HEK293 (cell line): ENCODE data around the gene AKT2.

Experiments
- AEBP2 ChIP-seq: fragments of 450-650 bp; formaldehyde crosslinking; IDR thresholded peaks from 2 replicates; pipeline ENCODE4 v1.5.1; 2016; ENCODE audit warnings: missing biosample characterization, missing genetic modification characterization, borderline replicate concordance
- BCL11B ChIP-seq: fragments of 450-650 bp; formaldehyde crosslinking; IDR thresholded peaks from 2 replicates; pipeline ENCODE4 v1.5.1; 2016; ENCODE audit warnings: low read depth, missing biosample characterization, missing genetic modification characterization
- ELK4 ChIP-seq: IDR thresholded peaks from 2 replicates; pipeline ENCODE4 v1.6.1; 2011; ENCODE audit warnings: mild to moderate bottlenecking, low read depth, low read length, borderline replicate concordance
- HIC1 ChIP-seq: fragments of 450-650 bp; formaldehyde crosslinking; IDR thresholded peaks from 2 replicates; pipeline ENCODE4 v1.5.1; 2016; ENCODE audit warnings: missing biosample characterization, missing genetic modification characterization
- MEIS1 ChIP-seq: sonication (generic); formaldehyde crosslinking; IDR thresholded peaks from 2 replicates; pipeline ENCODE4 v1.8.1; 2022; ENCODE audit warnings: missing genetic modification reagents, mild to moderate bottlenecking, borderline replicate concordance
- TRIM28 ChIP-seq: IDR thresholded peaks from 2 replicates; pipeline ENCODE4 v1.6.1; 2011; ENCODE audit warnings: low read length, control low read depth, borderline replicate concordance
- TSHZ1 ChIP-seq: fragments of 450-650 bp; formaldehyde crosslinking; IDR thresholded peaks from 2 replicates; pipeline ENCODE4 v1.5.1; 2016; ENCODE audit warnings: missing biosample characterization, missing genetic modification characterization, borderline replicate concordance
- YY2 ChIP-seq: fragments of 450-650 bp; formaldehyde crosslinking; IDR thresholded peaks from 2 replicates; pipeline ENCODE4 v1.5.1; 2016; ENCODE audit warnings: missing biosample characterization, missing genetic modification characterization
- ZBTB20 ChIP-seq: fragments of 450-650 bp; formaldehyde crosslinking; IDR thresholded peaks from 2 replicates; pipeline ENCODE4 v1.5.1; 2016; ENCODE audit warnings: missing biosample characterization, missing genetic modification characterization
- ZBTB26 ChIP-seq: fragments of 450-650 bp; formaldehyde crosslinking; optimal IDR thresholded peaks from 2 replicates; pipeline ENCODE3; 2016; ENCODE audit warnings: missing biosample characterization, mild to moderate bottlenecking, missing genetic modification characterization
- ZNF138 ChIP-seq: fragments of 450-650 bp; formaldehyde crosslinking; IDR thresholded peaks from 2 replicates; pipeline ENCODE4 v1.5.1; 2016; ENCODE audit warnings: missing biosample characterization, missing genetic modification characterization, borderline replicate concordance
- ZNF274 ChIP-seq, 2 experiments: fragments of 200-500 bp in 1 of 2; fragments of 450-650 bp in 1 of 2; sonication (Bioruptor generic) in 1 of 2; formaldehyde crosslinking in 1 of 2; IDR thresholded peaks; 2 replicates each; pipeline versions ENCODE4 v1.5.1 to v1.6.1; 2014 to 2016; ENCODE audit warnings: borderline replicate concordance in 1 of 2, inconsistent platforms in 1 of 2, low read length in 1 of 2, missing biosample characterization in 1 of 2, missing genetic modification characterization in 1 of 2
- ZNF280C ChIP-seq: fragments of 450-650 bp; formaldehyde crosslinking; IDR thresholded peaks from 2 replicates; pipeline ENCODE4 v1.5.1; 2016; ENCODE audit warnings: missing biosample characterization, missing genetic modification characterization
- ZNF302 ChIP-seq: fragments of 450-650 bp; formaldehyde crosslinking; IDR thresholded peaks from 2 replicates; pipeline ENCODE4 v1.5.1; 2016; ENCODE audit warnings: missing biosample characterization, missing genetic modification characterization, low read depth
- ZNF311 ChIP-seq: fragments of 450-650 bp; formaldehyde crosslinking; IDR thresholded peaks from 2 replicates; pipeline ENCODE4 v1.5.1; 2017; ENCODE audit warnings: missing biosample characterization, missing genetic modification characterization, borderline replicate concordance
- ZNF324 ChIP-seq: fragments of 450-650 bp; formaldehyde crosslinking; IDR thresholded peaks from 2 replicates; pipeline ENCODE4 v1.5.1; 2016; ENCODE audit warnings: missing biosample characterization, missing genetic modification characterization
- ZNF394 ChIP-seq: fragments of 450-650 bp; formaldehyde crosslinking; IDR thresholded peaks from 2 replicates; pipeline ENCODE4 v1.5.1; 2016; ENCODE audit warnings: missing biosample characterization, missing genetic modification characterization, mild to moderate bottlenecking, moderate library complexity, borderline replicate concordance
- ZNF488 ChIP-seq: fragments of 450-650 bp; formaldehyde crosslinking; IDR thresholded peaks from 2 replicates; pipeline ENCODE4 v1.5.1; 2016; ENCODE audit warnings: missing biosample characterization, missing genetic modification characterization
- ZNF768 ChIP-seq: fragments of 450-650 bp; formaldehyde crosslinking; IDR thresholded peaks from 2 replicates; pipeline ENCODE4 v1.5.1; 2018; ENCODE audit warnings: missing biosample characterization, mild to moderate bottlenecking, missing genetic modification characterization
- ZNF792 ChIP-seq: fragments of 450-650 bp; formaldehyde crosslinking; IDR thresholded peaks from 2 replicates; pipeline ENCODE4 v1.5.1; 2016; ENCODE audit warnings: missing biosample characterization, missing genetic modification characterization
- ZNF830 ChIP-seq: fragments of 450-650 bp; IDR thresholded peaks from 2 replicates; pipeline ENCODE4 v1.5.0; 2018; ENCODE audit warnings: missing biosample characterization, missing genetic modification characterization, low read depth, mild to moderate bottlenecking, moderate library complexity

The AKT2 gene

GRCh38 chr19:40286235-40286970, 1.3 kb upstream of the AKT2 start (continued):
- TF ChIP-seq AEBP2 (no peak), ZBTB26 (tag by site-specific recombination) (no peak), TRIM28 (no peak), ZNF324 (tag by site-specific recombination) (no peak), ZNF830 (tag by site-specific recombination) (no peak), ZNF792 (tag by site-specific recombination) (no peak), BCL11B (tag by site-specific recombination) (no peak), ZNF302 (tag by site-specific recombination) (no peak), YY2 (tag by site-specific recombination) (0 out of 2 replicates have a peak, but pooled peaks have one; percentile 23), ELK4 (no peak), ZNF280C (tag by site-specific recombination) (no peak), ZNF488 (tag by site-specific recombination) (no peak), ZNF274 (IDR thresholded peaks at IDR 0.05; ENCODE audit: low read length) (no peak), ZNF274 (tag by site-specific recombination; IDR thresholded peaks at IDR 0.05; ENCODE audit: borderline replicate concordance) (no peak), MEIS1 (no peak), TSHZ1 (tag by site-specific recombination) (no peak), HIC1 (tag by site-specific recombination) (no peak), ZNF138 (tag by site-specific recombination) (no peak), ZNF768 (tag by site-specific recombination) (no peak), ZBTB20 (tag by site-specific recombination) (no peak), ZNF394 (no peak), ZNF311 (tag by site-specific recombination) (no peak)
